ENCODE measurements around the gene NUDT14. TPM values are rescaled to one million over a fixed set of nuclear protein-coding genes. Genes with fewer than 3 reads are reported as not detected.
A peak's percentile ranks its signal among the peaks of the same experiment; 100 is the strongest.

Gene NUDT14
- total RNA-seq, 2 donors from 2014 or later = 43.4 to 59.5 TPM

- Mint-ChIP-seq H3K27me3 (ENCODE audit: insufficient read depth) (no peaks in the 10 kb centered on the region), H3K4me1 (no peaks in the 10 kb centered on the region), H3K27ac (no peak overlapping the region), H3K9me3 (no peaks in the 10 kb centered on the region), H3K4me3 (no peak overlapping the region), H3K36me3 (ENCODE audit: low read depth) (peaks cover 18% of the 10 kb centered on the region)
- no peak for TF ChIP-seq CTCF (conservative IDR thresholded peaks at IDR 0.05)
- Histone ChIP-seq H3K36me3 (ENCODE audit: control insufficient read depth, insufficient read depth, low read length) (no peaks in the 10 kb centered on the region), H3K9ac (ENCODE audit: extremely low read depth, low read length, poor library complexity, severe bottlenecking) (no peak overlapping the region), H3K4me1 (ENCODE audit: control insufficient read depth, insufficient read depth, low read length) (no peaks in the 10 kb centered on the region), H3K27me3 (ENCODE audit: control insufficient read depth, insufficient read depth, low read length, poor library complexity, severe bottlenecking) (no peaks in the 10 kb centered on the region), H3K9me3 (ENCODE audit: control insufficient read depth, low read length) (no peaks in the 10 kb centered on the region), H3K4me3 (ENCODE audit: low read length) (no peak overlapping the region), H3K27ac (ENCODE audit: low read depth, low read length) (peak overlapping the region; percentile 66)
- 83 to 86% methylated on average over 16 to 18 of the region's 18 CpGs for WGBS, 2 experiments (ENCODE audit: insufficient coverage in 1 of 2, insufficient read length in 1 of 2)
- DNase-seq = no peak
Observed at GRCh38 chr14:105212541-105213300, 31.6 kb upstream of the NUDT14 start.

DNA sequence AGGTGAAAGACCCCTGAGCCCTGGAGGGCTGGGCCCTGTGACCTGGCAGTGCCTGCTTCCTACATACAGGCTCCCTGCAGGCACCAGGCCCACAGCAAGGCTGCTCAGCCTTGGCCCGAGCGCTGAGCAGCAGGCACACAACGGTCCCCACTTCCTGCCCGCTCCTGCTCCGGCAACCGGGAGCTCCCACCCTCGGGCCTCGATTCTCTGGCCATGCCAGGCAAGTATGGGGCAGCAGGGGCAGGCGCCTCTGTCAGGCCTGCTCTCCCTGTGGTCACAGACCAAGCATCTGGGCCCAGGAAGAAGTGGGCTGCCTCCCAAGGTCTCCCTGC lies 30.6 kb upstream of the NUDT14 start:
- no peak overlapping the region for H3K4me3 ChIP-seq (ENCODE audit: low read length)
- H3K27me3 ChIP-seq (ENCODE audit: control insufficient read depth, insufficient read depth, low read length, poor library complexity, severe bottlenecking) = no peaks in the 10 kb centered on the region
- H3K36me3 Mint-ChIP-seq (ENCODE audit: low read depth) = peaks cover 15% of the 10 kb centered on the region
- WGBS, 2 experiments (ENCODE audit: insufficient coverage in 1 of 2, insufficient read length in 1 of 2) = 94 to 96% methylated on average over 8 to 9 of the region's 9 CpGs
- H3K9me3 Mint-ChIP-seq = no peaks in the 10 kb centered on the region
- no peaks in the 10 kb centered on the region for H3K4me1 ChIP-seq (ENCODE audit: control insufficient read depth, insufficient read depth, low read length)
- no peak for TF ChIP-seq CTCF (conservative IDR thresholded peaks at IDR 0.05)
- H3K27ac ChIP-seq (ENCODE audit: low read depth, low read length) = no peak overlapping the region
- no peaks in the 10 kb centered on the region for H3K9me3 ChIP-seq (ENCODE audit: control insufficient read depth, low read length)
- H3K27ac Mint-ChIP-seq = no peak overlapping the region
- H3K9ac ChIP-seq (ENCODE audit: extremely low read depth, low read length, poor library complexity, severe bottlenecking) = no peak overlapping the region
- H3K27me3 Mint-ChIP-seq (ENCODE audit: insufficient read depth) = no peaks in the 10 kb centered on the region
- H3K4me3 Mint-ChIP-seq = no peak overlapping the region
- H3K4me1 Mint-ChIP-seq = no peaks in the 10 kb centered on the region
- DNase-seq = no peak
- no peaks in the 10 kb centered on the region for H3K36me3 ChIP-seq (ENCODE audit: control insufficient read depth, insufficient read depth, low read length)

DNA sequence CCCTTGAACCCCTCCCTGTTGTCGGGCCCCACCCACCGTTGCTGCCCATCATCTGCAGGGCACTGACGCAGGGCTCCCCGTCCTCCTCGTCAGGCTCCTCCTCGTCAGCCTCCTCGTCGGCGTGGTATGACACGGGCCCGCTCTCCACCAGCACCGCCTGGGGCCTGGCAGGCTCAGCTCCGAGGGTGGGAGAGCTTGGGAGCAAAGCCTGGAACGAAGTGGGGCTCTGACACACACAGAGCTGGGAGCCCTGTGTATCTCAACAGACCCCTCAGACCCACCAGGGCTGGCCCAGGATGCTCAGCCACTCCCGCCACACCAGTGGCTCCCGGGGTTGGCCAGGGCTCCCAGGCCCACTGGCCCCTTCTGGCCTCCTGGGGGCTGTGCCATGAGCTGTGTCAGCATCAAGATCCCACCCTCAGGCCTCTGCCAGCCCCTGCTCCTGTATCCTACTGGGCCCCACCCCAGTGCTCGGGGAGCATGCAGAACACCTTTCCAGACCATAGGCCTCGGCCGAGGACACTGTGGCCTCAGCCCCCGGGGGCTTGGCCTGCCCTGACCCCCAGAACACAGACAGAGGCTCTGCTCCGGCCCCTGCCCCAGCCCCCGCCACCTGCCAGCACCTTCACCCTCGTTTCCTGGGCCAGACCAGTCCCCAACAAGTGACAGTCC lies 30.1 kb upstream of the NUDT14 start:
- no peaks in the 10 kb centered on the region for H3K4me1 Mint-ChIP-seq
- peaks cover 13% of the 10 kb centered on the region for H3K36me3 Mint-ChIP-seq (ENCODE audit: low read depth)
- Histone ChIP-seq H3K9me3 (ENCODE audit: control insufficient read depth, low read length) (no peaks in the 10 kb centered on the region), H3K27ac (ENCODE audit: low read depth, low read length) (no peak overlapping the region), H3K4me1 (ENCODE audit: control insufficient read depth, insufficient read depth, low read length) (no peaks in the 10 kb centered on the region), H3K27me3 (ENCODE audit: control insufficient read depth, insufficient read depth, low read length, poor library complexity, severe bottlenecking) (no peaks in the 10 kb centered on the region), H3K4me3 (ENCODE audit: low read length) (no peak overlapping the region), H3K36me3 (ENCODE audit: control insufficient read depth, insufficient read depth, low read length) (no peaks in the 10 kb centered on the region), H3K9ac (ENCODE audit: extremely low read depth, low read length, poor library complexity, severe bottlenecking) (no peak overlapping the region)
- no peaks in the 10 kb centered on the region for H3K9me3 Mint-ChIP-seq
- DNase-seq = no peak
- H3K27me3 Mint-ChIP-seq (ENCODE audit: insufficient read depth) = no peaks in the 10 kb centered on the region
- TF ChIP-seq CTCF (conservative IDR thresholded peaks at IDR 0.05) = no peak
- no peak overlapping the region for H3K4me3 Mint-ChIP-seq
- no peak overlapping the region for H3K27ac Mint-ChIP-seq
- WGBS, 2 experiments (ENCODE audit: insufficient coverage in 1 of 2, insufficient read length in 1 of 2) = 91 to 95% methylated on average over 15 to 23 of the region's 23 CpGs
